ENCODE measurements around the gene HAUS8.
"Not testable (repeated sequence)": the region's sequence is repeated elsewhere in the genome, so short reads cannot be mapped to it uniquely, and the experiment has no call there.

Gene HAUS8

GRCh38 chr19:17103177-17103576 is 27.9 kb upstream of the HAUS8 start:
- Histone ChIP-seq H3K9me3 (ENCODE audit: control insufficient read depth, insufficient read depth, low read length) (no peaks in the 10 kb centered on the region), H3K4me3 (ENCODE audit: low read length) (no peak overlapping the region), H3K36me3 (ENCODE audit: control insufficient read depth, insufficient read depth, low read length) (peaks cover 14% of the 10 kb centered on the region), H3K4me1 (ENCODE audit: control insufficient read depth, insufficient read depth, low read length) (peaks cover 1% of the 10 kb centered on the region; the same call in 1 of the 2 replicates), H3K27ac (ENCODE audit: low read length) (no peak overlapping the region), H3K27me3 (ENCODE audit: control insufficient read depth, insufficient read depth, low read length) (no peaks in the 10 kb centered on the region)
- DNase-seq (ENCODE audit: low read depth, low spot score) = peak; percentile 41
- no CpG with 5 or more reads among the region's 3 CpGs for WGBS (ENCODE audit: insufficient coverage, insufficient read length)

GRCh38 chr19:17101686-17102628 is 26.7 kb upstream of the HAUS8 start:
- Histone ChIP-seq H3K4me3 (ENCODE audit: low read length) (no peak overlapping the region), H3K36me3 (ENCODE audit: control insufficient read depth, insufficient read depth, low read length) (peaks cover 14% of the 10 kb centered on the region), H3K4me1 (ENCODE audit: control insufficient read depth, insufficient read depth, low read length) (no peaks in the 10 kb centered on the region), H3K27me3 (ENCODE audit: control insufficient read depth, insufficient read depth, low read length) (no peaks in the 10 kb centered on the region), H3K9me3 (ENCODE audit: control insufficient read depth, insufficient read depth, low read length) (no peaks in the 10 kb centered on the region), H3K27ac (ENCODE audit: low read length) (no peak overlapping the region)
- WGBS (ENCODE audit: insufficient coverage, insufficient read length) = no CpG with 5 or more reads among the region's 59 CpGs
- DNase-seq (ENCODE audit: low read depth, low spot score) = no peak

GRCh38 chr19:17098326-17098725 is 23.1 kb upstream of the HAUS8 start:
- Histone ChIP-seq H3K4me3 (ENCODE audit: low read length) (no peak overlapping the region), H3K36me3 (ENCODE audit: control insufficient read depth, insufficient read depth, low read length) (peaks cover 12% of the 10 kb centered on the region), H3K27me3 (ENCODE audit: control insufficient read depth, insufficient read depth, low read length) (no peaks in the 10 kb centered on the region), H3K9me3 (ENCODE audit: control insufficient read depth, insufficient read depth, low read length) (no peaks in the 10 kb centered on the region), H3K27ac (ENCODE audit: low read length) (no peak overlapping the region), H3K4me1 (ENCODE audit: control insufficient read depth, insufficient read depth, low read length) (no peaks in the 10 kb centered on the region)
- WGBS (ENCODE audit: insufficient coverage, insufficient read length) = no CpG with 5 or more reads among the region's 9 CpGs
- DNase-seq (ENCODE audit: low read depth, low spot score) = no peak

- no peak for DNase-seq (ENCODE audit: low read depth, low spot score)
- H3K27ac ChIP-seq (ENCODE audit: low read length) = no peak overlapping the region
- WGBS (ENCODE audit: insufficient coverage, insufficient read length) = no CpG with 5 or more reads among the region's 8 CpGs
- H3K4me1 ChIP-seq (ENCODE audit: control insufficient read depth, insufficient read depth, low read length) = no peaks in the 10 kb centered on the region
- no peak overlapping the region for H3K4me3 ChIP-seq (ENCODE audit: low read length)
- H3K36me3 ChIP-seq (ENCODE audit: control insufficient read depth, insufficient read depth, low read length) = peaks cover 11% of the 10 kb centered on the region
- no peaks in the 10 kb centered on the region for H3K9me3 ChIP-seq (ENCODE audit: control insufficient read depth, insufficient read depth, low read length)
- no peaks in the 10 kb centered on the region for H3K27me3 ChIP-seq (ENCODE audit: control insufficient read depth, insufficient read depth, low read length)
Observed at GRCh38 chr19:17097593-17098126, 22.4 kb upstream of the HAUS8 start.

GRCh38 chr19:17095141-17095919 is 20.1 kb upstream of the HAUS8 start:
- H3K4me1 ChIP-seq (ENCODE audit: control insufficient read depth, insufficient read depth, low read length) = peaks cover 2% of the 10 kb centered on the region; the same call in 1 of the 2 replicates
- H3K36me3 ChIP-seq (ENCODE audit: control insufficient read depth, insufficient read depth, low read length) = no peaks in the 10 kb centered on the region
- H3K27ac ChIP-seq (ENCODE audit: low read length) = no peak overlapping the region
- no CpG with 5 or more reads among the region's 23 CpGs for WGBS (ENCODE audit: insufficient coverage, insufficient read length)
- no peak overlapping the region for H3K4me3 ChIP-seq (ENCODE audit: low read length)
- DNase-seq (ENCODE audit: low read depth, low spot score) = no peak
- no peaks in the 10 kb centered on the region for H3K27me3 ChIP-seq (ENCODE audit: control insufficient read depth, insufficient read depth, low read length)
- H3K9me3 ChIP-seq (ENCODE audit: control insufficient read depth, insufficient read depth, low read length) = no peaks in the 10 kb centered on the region

GRCh38 chr19:17094694-17095093 is 19.4 kb upstream of the HAUS8 start:
- not testable (repeated sequence) for DNase-seq (ENCODE audit: low read depth, low spot score); H3K27ac ChIP-seq (ENCODE audit: low read length); H3K4me1 ChIP-seq (ENCODE audit: control insufficient read depth, insufficient read depth, low read length); H3K36me3 ChIP-seq (ENCODE audit: control insufficient read depth, insufficient read depth, low read length); H3K4me3 ChIP-seq (ENCODE audit: low read length); H3K9me3 ChIP-seq (ENCODE audit: control insufficient read depth, insufficient read depth, low read length); H3K27me3 ChIP-seq (ENCODE audit: control insufficient read depth, insufficient read depth, low read length)
- WGBS (ENCODE audit: insufficient coverage, insufficient read length) = no CpG with 5 or more reads among the region's 3 CpGs

- no peaks in the 10 kb centered on the region for H3K9me3 ChIP-seq (ENCODE audit: control insufficient read depth, insufficient read depth, low read length)
- WGBS (ENCODE audit: insufficient coverage, insufficient read length) = no CpG with 5 or more reads among the region's 2 CpGs
- no peak for DNase-seq (ENCODE audit: low read depth, low spot score)
- no peak overlapping the region for H3K27ac ChIP-seq (ENCODE audit: low read length)
- no peaks in the 10 kb centered on the region for H3K27me3 ChIP-seq (ENCODE audit: control insufficient read depth, insufficient read depth, low read length)
- H3K4me1 ChIP-seq (ENCODE audit: control insufficient read depth, insufficient read depth, low read length) = peaks cover 2% of the 10 kb centered on the region; the same call in 1 of the 2 replicates
- no peak overlapping the region for H3K4me3 ChIP-seq (ENCODE audit: low read length)
- no peaks in the 10 kb centered on the region for H3K36me3 ChIP-seq (ENCODE audit: control insufficient read depth, insufficient read depth, low read length)
Observed at GRCh38 chr19:17092696-17093095, 17.4 kb upstream of the HAUS8 start.

GRCh38 chr19:17091758-17092333 is 16.6 kb upstream of the HAUS8 start:
- H3K36me3 ChIP-seq (ENCODE audit: control insufficient read depth, insufficient read depth, low read length) = no peaks in the 10 kb centered on the region
- H3K4me1 ChIP-seq (ENCODE audit: control insufficient read depth, insufficient read depth, low read length) = peaks cover 2% of the 10 kb centered on the region; the same call in 1 of the 2 replicates
- no peaks in the 10 kb centered on the region for H3K27me3 ChIP-seq (ENCODE audit: control insufficient read depth, insufficient read depth, low read length)
- H3K4me3 ChIP-seq (ENCODE audit: low read length) = no peak overlapping the region
- DNase-seq (ENCODE audit: low read depth, low spot score) = no peak
- H3K9me3 ChIP-seq (ENCODE audit: control insufficient read depth, insufficient read depth, low read length) = no peaks in the 10 kb centered on the region
- no CpG with 5 or more reads among the region's 15 CpGs for WGBS (ENCODE audit: insufficient coverage, insufficient read length)
- no peak overlapping the region for H3K27ac ChIP-seq (ENCODE audit: low read length)

GRCh38 chr19:17090583-17090982 is 15.3 kb upstream of the HAUS8 start:
- no peak for DNase-seq (ENCODE audit: low read depth, low spot score)
- Histone ChIP-seq H3K4me3 (ENCODE audit: low read length) (no peak overlapping the region), H3K27ac (ENCODE audit: low read length) (no peak overlapping the region), H3K4me1 (ENCODE audit: control insufficient read depth, insufficient read depth, low read length) (peaks cover 2% of the 10 kb centered on the region; the same call in 1 of the 2 replicates), H3K36me3 (ENCODE audit: control insufficient read depth, insufficient read depth, low read length) (no peaks in the 10 kb centered on the region), H3K9me3 (ENCODE audit: control insufficient read depth, insufficient read depth, low read length) (no peaks in the 10 kb centered on the region), H3K27me3 (ENCODE audit: control insufficient read depth, insufficient read depth, low read length) (no peaks in the 10 kb centered on the region)
- WGBS (ENCODE audit: insufficient coverage, insufficient read length) = no CpG with 5 or more reads among the region's 9 CpGs

- Histone ChIP-seq H3K4me3 (ENCODE audit: low read length) (no peak overlapping the region), H3K36me3 (ENCODE audit: control insufficient read depth, insufficient read depth, low read length) (no peaks in the 10 kb centered on the region), H3K9me3 (ENCODE audit: control insufficient read depth, insufficient read depth, low read length) (no peaks in the 10 kb centered on the region), H3K27me3 (ENCODE audit: control insufficient read depth, insufficient read depth, low read length) (no peaks in the 10 kb centered on the region), H3K4me1 (ENCODE audit: control insufficient read depth, insufficient read depth, low read length) (peaks cover 2% of the 10 kb centered on the region; the same call in 1 of the 2 replicates), H3K27ac (ENCODE audit: low read length) (no peak overlapping the region)
- no peak for DNase-seq (ENCODE audit: low read depth, low spot score)
- no CpG with 5 or more reads among the region's 5 CpGs for WGBS (ENCODE audit: insufficient coverage, insufficient read length)
Observed at GRCh38 chr19:17088552-17088951, 13.3 kb upstream of the HAUS8 start.

Data from iPS DF 6.9 (cell line).